Measurements from ENCODE around the gene ANKRD34B. TPM values are rescaled to one million over a fixed set of nuclear protein-coding genes. Genes with fewer than 3 reads are reported as not detected.

Gene ANKRD34B
- total and polyA plus RNA-seq, 10 of the 15 experiments (the other 5 are each of a cell fraction or from before 2014, with no cell fraction given): under 0.01 TPM; not detected in 9

- POLR2A ChIA-PET: no interaction called here
- CTCF ChIA-PET: no interaction called here
- BruUV-seq (replicated peaks): no TSS peak
- DNase-seq (ENCODE audit: low read depth, low spot score) (no peak), FAIRE-seq (no peak), ATAC-seq (no peak)
- Histone ChIP-seq H4K20me1 (ENCODE audit: control insufficient read depth, insufficient read depth) (no peaks in the 10 kb centered on the region), H3K27me3 (replicated peaks in 1 of 2; ENCODE audit: control insufficient read depth in 2 of 2, insufficient read depth in 2 of 2, low read length in 1 of 2) (no peaks in the 10 kb centered on the region), H2AFZ (ENCODE audit: control insufficient read depth, low read depth, low read length) (no peak overlapping the region), H3K4me3 (no peak overlapping the region), H3K27ac (ENCODE audit: control insufficient read depth, insufficient read depth) (no peak overlapping the region), H3K79me2 (ENCODE audit: control insufficient read depth, insufficient read depth, low read length) (no peaks in the 10 kb centered on the region), H3K9ac (ENCODE audit: control insufficient read depth, insufficient read depth, low read length) (no peak overlapping the region), H3K4me2 (ENCODE audit: control insufficient read depth, insufficient read depth) (no peak overlapping the region), H3K4me1 (ENCODE audit: control insufficient read depth, insufficient read depth, low read length) (peaks cover 10% of the 10 kb centered on the region), H3K36me3 (ENCODE audit: control insufficient read depth in 2 of 2, insufficient read depth in 2 of 2, low read length in 1 of 2) (no peaks in the 10 kb centered on the region), H3K9me3 (replicated peaks; ENCODE audit: control insufficient read depth, insufficient read depth, low read length) (peaks cover 5% of the 10 kb centered on the region; the same call in 2 of the 3 replicates)
- in situ Hi-C loops (cut with MboI): no loop called here
- intact Hi-C loops (cut with micrococcal nuclease; ENCODE audit: unreplicated experiment): no loop called here
- RAD21 ChIA-PET (ENCODE audit: unreplicated experiment): no interaction called here
- 83% methylated on average over 1 of the region's 1 CpG for WGBS (ENCODE audit: insufficient coverage, insufficient replicate concordance, low lambda C conversion rate, missing lambda C conversion rate)
- SMC1A ChIA-PET (ENCODE audit: uncharacterized antibody, unreplicated experiment): interaction anchor here (1.2 kb wide), 1 partner anchor 63 kb away, joined by 3 read pairs; no protein-coding TSS in a partner anchor
- TF ChIP-seq POLR2AphosphoS5 (IDR thresholded peaks at IDR 0.05; ENCODE audit: low read length) (no peak), EP300 (IDR thresholded peaks at IDR 0.05; ENCODE audit: borderline replicate concordance in 1 of 2, control insufficient read depth in 1 of 2, low read depth in 2 of 2, low read length in 2 of 2) (no peak), RCOR1 (conservative IDR thresholded peaks at IDR 0.05; ENCODE audit: low read depth, low read length) (no peak), SUZ12 (IDR thresholded peaks at IDR 0.05; ENCODE audit: unreplicated experiment) (no peak), LARP7 (IDR thresholded peaks at IDR 0.05) (no peak), POLR2A (IDR thresholded peaks at IDR 0.05; ENCODE audit: low read depth, low read length) (no peak), IKZF2 (IDR thresholded peaks at IDR 0.05) (no peak)
Observed at GRCh38 chr5:80608731-80609130, 38.7 kb upstream of the ANKRD34B start.

DNA sequence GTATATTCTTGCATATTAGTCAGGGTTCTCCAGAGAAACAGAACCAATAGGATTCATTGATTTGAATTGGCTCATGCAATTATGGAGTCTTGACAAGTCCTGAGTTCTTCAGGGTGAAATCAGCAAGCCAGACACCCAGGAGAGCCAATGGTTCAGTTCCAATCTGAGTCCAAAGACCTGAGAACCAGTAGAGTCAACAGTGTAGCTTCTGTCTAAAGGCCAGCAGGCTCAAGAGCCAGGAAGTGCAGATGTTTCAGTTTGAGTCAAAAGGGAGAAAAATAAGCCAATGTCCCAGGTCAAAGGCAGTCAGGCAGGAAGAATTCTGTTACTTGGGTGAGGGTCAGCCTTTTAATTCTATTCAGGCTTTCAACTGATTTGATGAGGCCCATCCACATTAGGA, 37.8 kb upstream of the ANKRD34B start:
- SMC1A ChIA-PET (ENCODE audit: uncharacterized antibody, unreplicated experiment): interaction anchor here (0.5 to 1.2 kb wide), 4 partner anchors 15 to 1117 kb away, joined by 3 read pairs; no protein-coding TSS in a partner anchor
- CTCF ChIA-PET: interaction anchor here (0.6 kb wide), 1 partner anchor 21 kb away, joined by 3 read pairs; no protein-coding TSS in a partner anchor
- DNase-seq (ENCODE audit: low read depth, low spot score) (peak; percentile 48), ATAC-seq (peak; percentile 90), FAIRE-seq (peak; percentile 94)
- no peaks in the 10 kb centered on the region for H3K79me2 ChIP-seq (ENCODE audit: control insufficient read depth, insufficient read depth, low read length)
- no peaks in the 10 kb centered on the region for H3K27me3 ChIP-seq (replicated peaks in 1 of 2; ENCODE audit: control insufficient read depth in 2 of 2, insufficient read depth in 2 of 2, low read length in 1 of 2)
- no peak overlapping the region for H3K4me3 ChIP-seq
- intact Hi-C loops (cut with micrococcal nuclease; ENCODE audit: unreplicated experiment) (no loop called here), in situ Hi-C loops (cut with MboI) (no loop called here)
- no peak overlapping the region; the same call in 1 of the 2 replicates for H2AFZ ChIP-seq (ENCODE audit: control insufficient read depth, low read depth, low read length)
- H3K4me2 ChIP-seq (ENCODE audit: control insufficient read depth, insufficient read depth): peak overlapping the region; percentile 35; the same call in 1 of the 2 replicates
- peaks cover 10% of the 10 kb centered on the region for H3K4me1 ChIP-seq (ENCODE audit: control insufficient read depth, insufficient read depth, low read length)
- peaks cover 5% of the 10 kb centered on the region; the same call in 2 of the 3 replicates for H3K9me3 ChIP-seq (replicated peaks; ENCODE audit: control insufficient read depth, insufficient read depth, low read length)
- POLR2A ChIA-PET: no interaction called here
- H4K20me1 ChIP-seq (ENCODE audit: control insufficient read depth, insufficient read depth): no peaks in the 10 kb centered on the region
- RAD21 ChIA-PET (ENCODE audit: unreplicated experiment): no interaction called here
- H3K27ac ChIP-seq (ENCODE audit: control insufficient read depth, insufficient read depth): peak overlapping the region; percentile 27; the same call in 1 of the 2 replicates
- BruUV-seq (replicated peaks): no TSS peak
- H3K36me3 ChIP-seq (ENCODE audit: control insufficient read depth in 2 of 2, insufficient read depth in 2 of 2, low read length in 1 of 2): no peaks in the 10 kb centered on the region
- no peak overlapping the region for H3K9ac ChIP-seq (ENCODE audit: control insufficient read depth, insufficient read depth, low read length)
- TF ChIP-seq IRF4 (IDR thresholded peaks at IDR 0.05; ENCODE audit: low read depth, low read length) (peak; percentile 85; the same call in 1 of the 2 replicates), PAX8 (IDR thresholded peaks at IDR 0.05) (no peak), NFXL1 (IDR thresholded peaks at IDR 0.05; ENCODE audit: borderline replicate concordance) (no peak), RUNX3 (IDR thresholded peaks at IDR 0.05; ENCODE audit: low read length) (peak; percentile 56), MTA2 (IDR thresholded peaks at IDR 0.05; ENCODE audit: low read depth) (no peak), CEBPB (IDR thresholded peaks at IDR 0.05; ENCODE audit: borderline replicate concordance in 1 of 2, low read depth in 2 of 2, low read length in 2 of 2) (no peak), CREM (IDR thresholded peaks at IDR 0.05; ENCODE audit: low read depth) (peak; percentile 32; the same call in 1 of the 2 replicates), JUNB (IDR thresholded peaks at IDR 0.05) (peak; percentile 79), KAT2A (conservative IDR thresholded peaks at IDR 0.05; ENCODE audit: control insufficient read depth, low read depth, low read length) (no peak), CBX5 (IDR thresholded peaks at IDR 0.05; ENCODE audit: low read depth) (0 out of 2 replicates have a peak, but pooled peaks have one; percentile 30)
- TF ChIP-seq, protein P1, sequence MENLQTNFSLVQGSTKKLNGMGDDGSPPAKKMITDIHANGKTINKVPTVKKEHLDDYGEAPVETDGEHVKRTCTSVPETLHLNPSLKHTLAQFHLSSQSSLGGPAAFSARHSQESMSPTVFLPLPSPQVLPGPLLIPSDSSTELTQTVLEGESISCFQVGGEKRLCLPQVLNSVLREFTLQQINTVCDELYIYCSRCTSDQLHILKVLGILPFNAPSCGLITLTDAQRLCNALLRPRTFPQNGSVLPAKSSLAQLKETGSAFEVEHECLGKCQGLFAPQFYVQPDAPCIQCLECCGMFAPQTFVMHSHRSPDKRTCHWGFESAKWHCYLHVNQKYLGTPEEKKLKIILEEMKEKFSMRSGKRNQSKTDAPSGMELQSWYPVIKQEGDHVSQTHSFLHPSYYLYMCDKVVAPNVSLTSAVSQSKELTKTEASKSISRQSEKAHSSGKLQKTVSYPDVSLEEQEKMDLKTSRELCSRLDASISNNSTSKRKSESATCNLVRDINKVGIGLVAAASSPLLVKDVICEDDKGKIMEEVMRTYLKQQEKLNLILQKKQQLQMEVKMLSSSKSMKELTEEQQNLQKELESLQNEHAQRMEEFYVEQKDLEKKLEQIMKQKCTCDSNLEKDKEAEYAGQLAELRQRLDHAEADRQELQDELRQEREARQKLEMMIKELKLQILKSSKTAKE (IDR thresholded peaks at IDR 0.05; ENCODE audit: low read depth, poor library complexity, severe bottlenecking): no peak

Measured in GM12878 (cell line).